Fibroblast of gingiva (primary cell): ENCODE data around the gene SLC6A8.
"Not testable (repeated sequence)": the region's sequence is repeated elsewhere in the genome, so short reads cannot be mapped to it uniquely, and the experiment has no call there.

Experiments used
- DNase-seq: peaks from one replicate; pipeline ENCODE4 v3.0.0-alpha.2; 2011; ENCODE audit warnings: low read depth

SLC6A8 gene

DNA sequence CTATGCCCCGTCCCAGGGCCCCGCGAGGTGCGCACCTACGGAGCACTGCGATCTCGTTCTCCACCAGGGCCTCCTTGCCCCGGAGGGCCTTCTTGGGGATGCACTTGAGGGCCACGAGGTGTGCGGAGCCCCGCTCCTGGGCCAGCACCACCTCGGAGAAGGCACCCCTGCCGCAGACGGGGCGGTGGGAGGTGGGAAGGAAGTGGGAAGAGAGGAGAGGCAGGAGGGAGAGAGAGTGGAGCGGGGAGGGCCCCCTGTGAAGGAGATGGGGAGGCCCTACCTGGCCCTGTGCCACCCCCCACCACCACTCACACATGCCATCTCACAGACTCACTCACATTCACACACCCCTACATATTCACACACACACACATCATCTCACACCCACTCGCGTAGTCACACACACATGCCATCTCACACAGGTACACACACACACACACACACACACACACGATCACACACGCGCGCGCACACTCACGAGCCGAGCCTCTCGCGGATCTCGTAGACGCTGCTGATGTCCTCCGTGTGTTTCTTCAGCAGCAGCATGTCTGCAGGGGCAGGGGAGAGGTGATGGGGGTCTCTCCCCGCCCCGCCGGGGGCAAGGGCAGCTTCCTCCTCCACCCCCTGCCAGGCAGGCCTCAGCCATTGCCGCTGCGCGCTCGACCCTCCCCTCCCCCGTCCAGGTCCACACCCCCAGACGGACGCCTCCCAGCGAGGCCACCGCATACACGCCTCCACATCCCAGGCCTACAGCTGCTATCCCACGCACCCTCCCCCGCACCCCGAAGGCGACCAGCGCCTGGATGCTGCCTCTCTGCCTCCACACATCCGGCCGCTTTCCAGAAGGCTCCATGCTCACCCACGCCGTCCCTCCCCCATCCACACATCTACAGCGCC, 14.9 kb upstream of the SLC6A8 start:
- no peak for DNase-seq

DNA sequence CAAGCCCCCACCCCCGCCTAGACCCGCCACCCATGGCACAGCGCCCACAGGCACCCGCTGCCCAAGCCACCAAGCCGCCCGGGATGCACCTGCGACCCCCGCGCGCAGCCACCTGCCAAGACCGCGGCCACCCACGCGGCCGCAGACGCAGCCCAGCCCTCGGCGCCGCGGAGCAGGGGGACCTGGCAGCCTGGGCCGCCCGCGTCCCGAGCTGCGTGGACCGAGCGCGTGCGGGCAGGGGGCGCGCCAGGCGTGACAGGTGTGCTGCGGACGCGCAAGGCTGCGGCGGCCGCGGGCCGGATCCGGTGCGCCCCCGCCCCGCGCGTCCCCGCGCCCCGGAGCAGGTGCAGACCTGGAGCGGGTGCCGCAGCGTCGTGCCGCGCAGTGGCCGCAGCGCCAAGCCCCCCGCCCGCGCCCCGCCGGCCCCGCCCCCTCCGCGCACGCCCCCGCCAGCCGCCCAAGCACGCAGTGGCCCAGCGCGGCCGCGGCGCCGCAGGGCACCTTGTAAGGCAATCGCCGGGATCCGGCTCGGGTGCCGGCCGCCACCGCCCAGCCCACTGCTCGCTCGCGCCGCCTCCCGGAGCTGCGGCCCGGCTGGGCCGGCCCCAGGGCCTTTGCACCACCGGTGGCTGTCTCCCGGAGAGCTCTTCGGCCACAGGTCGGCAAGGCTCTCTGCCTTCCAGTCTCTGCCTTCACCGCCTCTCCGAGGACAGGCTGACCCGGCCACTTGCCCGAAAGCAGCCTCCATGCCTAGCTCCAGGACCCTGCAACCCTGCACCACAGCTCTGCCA, 14.1 kb upstream of the SLC6A8 start, which contains the start of gene PNCK:
Gene PNCK, minus strand, starts transcription at position 386 of the 791 bp plus-strand sequence. CDS start 737 bp downstream, outside the sequence.
- DNase-seq: no peak

DNA sequence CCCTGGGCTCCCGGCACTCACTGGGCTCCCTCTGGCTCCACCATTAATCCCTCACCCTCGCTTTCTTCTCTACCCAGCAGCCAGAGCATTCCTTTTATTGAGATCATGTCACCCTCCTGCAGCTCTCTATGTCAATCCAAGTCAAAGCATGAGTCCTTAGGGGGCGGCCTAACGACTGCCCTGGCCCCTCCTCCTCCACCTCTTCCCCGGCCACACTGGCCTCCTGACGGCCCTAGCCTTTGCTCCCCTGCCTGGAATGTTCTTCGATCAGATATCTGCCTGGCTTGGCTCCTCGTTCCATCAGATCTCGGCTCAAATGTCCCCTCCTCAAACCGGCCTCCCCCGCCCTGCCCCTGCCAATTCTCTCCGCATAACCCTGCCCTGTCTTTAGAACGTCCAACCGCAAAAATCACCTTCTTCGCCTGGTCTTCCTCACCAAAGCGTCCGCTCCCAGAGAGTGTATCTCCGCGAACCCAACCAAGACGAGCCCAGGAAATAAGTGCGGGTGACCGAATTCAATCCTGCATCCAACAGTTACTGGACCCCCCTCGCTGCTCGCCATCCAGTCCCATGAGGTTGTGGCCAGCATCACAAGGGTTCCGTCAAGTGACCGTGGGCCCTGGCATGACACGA, 13.4 kb upstream of the SLC6A8 start:
- no peak for DNase-seq

DNA sequence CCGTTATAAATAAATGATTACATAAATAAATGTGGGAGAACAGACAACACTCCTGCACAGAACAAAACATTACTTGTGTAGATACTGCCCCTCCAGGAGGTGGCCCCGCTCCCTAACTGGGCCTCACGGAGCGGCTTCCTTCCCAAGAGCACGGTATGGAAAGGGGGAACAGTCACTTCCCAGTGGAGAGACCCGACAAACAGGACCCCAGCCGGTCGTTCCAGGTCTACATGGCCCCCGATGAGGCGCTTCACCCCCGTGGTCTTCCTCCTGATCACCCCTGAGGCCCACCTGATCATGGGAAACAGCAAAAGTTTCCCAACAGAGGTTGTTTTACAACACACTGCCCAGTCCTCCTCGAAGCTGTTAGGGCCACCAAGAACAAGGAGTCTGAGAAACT, 6.6 kb upstream of the SLC6A8 start:
- DNase-seq: no peak

DNA sequence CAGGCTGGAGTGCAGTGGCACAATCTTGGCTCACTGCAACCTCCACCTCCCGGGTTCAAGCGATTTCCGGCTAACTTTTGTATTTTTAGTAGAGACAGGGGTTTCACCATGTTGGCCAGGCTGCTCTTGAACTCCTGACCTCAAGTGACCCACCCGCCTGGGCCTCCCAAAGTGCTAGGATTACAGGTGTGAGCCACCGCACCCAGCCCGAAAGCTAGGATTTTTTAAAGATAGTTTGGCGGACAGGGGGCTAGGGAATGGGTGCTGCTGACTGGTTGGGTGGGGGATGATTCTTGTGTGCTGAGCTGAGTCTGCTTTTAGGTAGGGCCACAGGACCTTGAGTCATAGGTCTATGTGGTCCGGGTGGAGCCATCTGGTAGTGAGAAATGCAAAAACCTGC, 4.2 kb upstream of the SLC6A8 start:
- DNase-seq: not testable (repeated sequence)

DNA sequence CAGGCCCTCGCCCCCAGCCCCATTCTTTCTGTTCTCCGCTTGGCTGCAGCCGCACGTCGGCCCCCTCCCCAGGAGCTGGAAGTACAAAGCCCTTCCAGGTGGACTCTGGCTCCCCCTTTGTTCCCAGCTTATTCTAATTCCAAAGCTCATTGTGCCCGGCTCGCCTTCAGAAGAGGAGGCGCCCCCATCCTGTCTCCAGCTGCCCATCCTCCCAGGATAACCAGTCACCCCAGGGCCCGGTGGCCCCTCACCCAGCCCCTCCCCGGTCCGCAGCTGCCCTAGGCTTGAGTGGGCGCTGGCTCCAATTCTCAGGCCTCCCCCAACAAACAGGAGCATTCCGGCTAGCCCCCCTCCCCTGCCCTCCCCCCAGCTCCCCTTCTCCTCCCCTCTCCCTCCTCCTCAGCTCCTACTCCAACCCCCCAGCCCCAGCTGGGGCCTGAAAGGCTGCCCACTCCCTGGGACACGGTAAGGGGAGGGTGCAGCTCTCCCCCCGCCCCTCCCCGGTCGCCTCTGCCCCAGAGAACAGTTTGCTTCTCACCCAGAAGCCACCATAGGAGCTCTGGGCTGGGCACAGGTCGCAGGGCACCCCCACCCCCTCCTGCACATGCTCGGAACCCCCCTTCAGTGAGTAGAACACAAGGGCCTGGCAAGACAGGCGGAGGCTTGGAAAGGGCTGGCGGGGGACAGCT, 3.1 kb upstream of the SLC6A8 start:
- DNase-seq: no peak

DNA sequence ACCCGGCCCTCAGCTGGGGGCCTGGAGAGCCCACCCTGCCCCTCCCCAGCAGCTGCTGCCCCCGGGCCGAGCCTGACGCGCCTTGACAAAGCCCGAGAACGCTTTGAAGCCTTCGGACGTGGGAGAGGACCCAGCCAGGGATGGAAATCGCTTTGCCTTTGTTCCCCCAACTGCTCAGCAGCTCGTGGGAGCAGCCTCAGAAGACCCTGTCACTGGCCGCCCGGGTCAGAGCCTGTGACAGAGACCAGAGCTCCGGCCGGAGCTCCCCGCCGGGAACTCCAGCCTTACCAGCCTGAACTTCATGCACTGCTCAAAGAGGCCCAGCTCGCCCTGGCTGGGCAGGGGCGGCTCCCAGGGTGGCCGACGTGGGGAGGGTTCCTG, 2.6 kb upstream of the SLC6A8 start:
- DNase-seq: no peak

DNA sequence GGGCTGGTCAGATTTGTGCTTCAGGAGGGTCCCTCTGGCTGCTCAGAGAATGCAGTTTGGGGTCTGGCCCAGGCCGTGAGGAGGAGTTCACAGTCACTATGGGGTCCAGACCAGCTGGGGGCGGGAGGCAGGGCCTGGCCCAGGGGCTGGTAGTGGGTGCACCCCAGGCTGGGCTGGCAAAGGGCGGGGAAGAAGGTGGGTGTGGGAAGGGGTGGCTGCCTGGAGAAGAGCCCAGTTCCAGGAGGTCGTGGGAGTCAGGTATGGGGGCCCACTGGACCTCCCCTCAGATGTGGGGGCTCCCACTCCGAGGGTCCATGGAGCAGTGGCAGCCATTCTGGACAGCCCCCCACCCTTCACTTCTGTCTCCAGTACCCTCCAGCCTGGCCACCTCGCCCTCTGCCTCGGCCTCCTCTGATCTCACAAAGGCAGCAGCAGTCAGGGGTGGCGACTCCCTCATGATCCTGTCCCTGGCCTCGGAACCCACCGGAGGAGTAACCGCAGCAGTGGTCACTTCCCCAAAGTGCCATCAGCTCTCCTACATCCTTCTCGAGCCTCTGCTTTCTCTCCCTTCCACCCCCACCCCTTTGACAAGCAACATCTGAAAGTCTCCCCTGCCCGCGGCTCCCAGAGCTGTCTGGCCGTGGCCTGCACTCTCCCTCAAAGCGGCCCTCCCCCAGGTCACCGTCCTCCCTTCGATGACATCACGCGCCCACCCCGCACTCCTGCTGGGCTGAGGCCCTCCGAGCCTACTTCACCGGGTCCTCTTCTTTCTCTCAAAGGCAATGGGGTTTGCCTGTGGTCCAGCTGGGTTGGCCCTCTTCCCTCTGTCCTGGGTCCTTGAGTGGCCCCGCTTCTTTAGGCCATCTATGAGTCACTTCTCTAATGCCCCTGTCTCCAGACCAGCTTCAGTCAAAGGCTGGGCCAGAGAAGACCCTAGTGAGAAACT, 1.7 kb upstream of the SLC6A8 start:
- DNase-seq: no peak

DNA sequence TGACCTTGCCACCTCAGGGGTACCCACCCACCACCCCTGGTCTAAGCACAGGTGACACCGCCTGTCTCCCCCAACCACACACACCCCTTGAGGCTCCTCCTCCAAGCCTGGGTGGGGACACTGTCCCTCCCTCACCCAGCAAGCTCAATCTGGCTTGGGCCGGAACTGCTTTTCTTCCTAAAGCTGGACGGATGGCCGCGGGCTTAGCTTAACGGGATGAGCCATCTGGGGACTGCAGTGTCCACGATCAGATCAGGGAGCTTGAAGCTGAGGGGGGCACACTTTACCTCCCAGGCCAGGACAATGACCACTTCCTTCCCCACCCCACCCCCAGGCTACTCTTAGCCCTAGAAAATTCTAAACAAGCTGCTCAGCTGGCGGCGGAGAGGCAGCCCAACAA, 1.0 kb upstream of the SLC6A8 start:
- DNase-seq: no peak

DNA sequence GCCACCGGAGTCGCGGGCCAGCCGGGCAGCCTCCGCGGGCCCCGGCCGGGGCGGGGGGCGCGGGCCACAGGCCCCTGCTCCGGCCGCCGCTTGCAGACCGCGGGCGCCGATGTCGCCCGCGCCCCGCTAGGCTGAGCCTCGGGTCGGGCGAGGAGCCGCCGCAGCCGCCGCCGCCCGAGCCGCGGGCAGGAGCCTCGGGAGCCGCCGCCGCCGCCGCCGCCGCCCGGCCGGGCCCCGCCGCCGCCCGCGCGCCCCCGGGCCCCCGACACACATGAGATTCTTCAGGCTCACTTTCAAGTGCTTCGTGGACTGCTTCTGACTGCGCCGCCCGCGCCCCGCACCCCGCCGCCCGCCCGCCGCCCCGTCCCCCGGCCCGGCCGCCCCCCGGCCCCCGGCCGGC, 345 bp downstream of the SLC6A8 start:
- no peak for DNase-seq

DNA sequence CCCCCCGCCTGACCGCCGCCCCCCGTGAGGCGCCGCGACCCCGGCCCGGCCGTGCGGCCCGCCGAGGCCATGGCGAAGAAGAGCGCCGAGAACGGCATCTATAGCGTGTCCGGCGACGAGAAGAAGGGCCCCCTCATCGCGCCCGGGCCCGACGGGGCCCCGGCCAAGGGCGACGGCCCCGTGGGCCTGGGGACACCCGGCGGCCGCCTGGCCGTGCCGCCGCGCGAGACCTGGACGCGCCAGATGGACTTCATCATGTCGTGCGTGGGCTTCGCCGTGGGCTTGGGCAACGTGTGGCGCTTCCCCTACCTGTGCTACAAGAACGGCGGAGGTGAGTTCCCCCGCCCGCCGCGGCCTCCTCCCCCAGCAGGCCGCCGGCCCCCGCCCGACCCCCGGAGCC, 780 bp downstream of the SLC6A8 start:
- DNase-seq: no peak

DNA sequence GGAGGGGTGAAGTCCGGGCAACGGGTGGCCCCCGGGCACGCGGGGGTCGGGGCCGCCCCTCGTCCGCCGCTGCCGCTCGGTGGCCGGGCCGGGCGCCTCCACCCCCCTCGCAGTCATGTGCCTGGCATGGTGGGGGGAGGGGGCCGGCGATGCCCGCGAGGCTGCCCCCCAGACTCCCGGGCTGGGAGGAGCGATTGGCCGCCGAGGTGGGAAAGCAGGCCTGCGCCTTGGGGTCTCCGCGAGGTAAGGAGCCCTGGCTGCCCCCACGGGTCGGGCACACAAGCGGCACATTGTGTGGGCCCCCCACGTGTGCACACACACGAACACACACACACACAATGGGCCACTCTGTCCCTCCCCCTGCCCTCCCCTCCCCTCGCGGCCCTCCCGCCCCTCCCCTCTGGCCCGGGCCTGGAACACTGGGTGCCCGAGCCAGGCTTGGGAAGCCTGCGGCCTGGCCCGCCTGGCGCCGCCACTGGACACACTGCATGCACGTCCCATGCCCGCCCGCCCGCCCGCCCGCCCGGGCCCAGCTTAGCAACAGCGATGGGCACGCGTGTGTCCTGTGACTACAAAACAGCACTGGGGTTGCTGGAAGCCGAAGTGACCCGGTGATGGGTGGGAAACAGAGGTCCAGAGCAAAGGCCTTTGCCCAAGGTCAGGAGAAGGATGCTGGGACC, 1.3 kb downstream of the SLC6A8 start:
- peak; percentile 56 for DNase-seq

DNA sequence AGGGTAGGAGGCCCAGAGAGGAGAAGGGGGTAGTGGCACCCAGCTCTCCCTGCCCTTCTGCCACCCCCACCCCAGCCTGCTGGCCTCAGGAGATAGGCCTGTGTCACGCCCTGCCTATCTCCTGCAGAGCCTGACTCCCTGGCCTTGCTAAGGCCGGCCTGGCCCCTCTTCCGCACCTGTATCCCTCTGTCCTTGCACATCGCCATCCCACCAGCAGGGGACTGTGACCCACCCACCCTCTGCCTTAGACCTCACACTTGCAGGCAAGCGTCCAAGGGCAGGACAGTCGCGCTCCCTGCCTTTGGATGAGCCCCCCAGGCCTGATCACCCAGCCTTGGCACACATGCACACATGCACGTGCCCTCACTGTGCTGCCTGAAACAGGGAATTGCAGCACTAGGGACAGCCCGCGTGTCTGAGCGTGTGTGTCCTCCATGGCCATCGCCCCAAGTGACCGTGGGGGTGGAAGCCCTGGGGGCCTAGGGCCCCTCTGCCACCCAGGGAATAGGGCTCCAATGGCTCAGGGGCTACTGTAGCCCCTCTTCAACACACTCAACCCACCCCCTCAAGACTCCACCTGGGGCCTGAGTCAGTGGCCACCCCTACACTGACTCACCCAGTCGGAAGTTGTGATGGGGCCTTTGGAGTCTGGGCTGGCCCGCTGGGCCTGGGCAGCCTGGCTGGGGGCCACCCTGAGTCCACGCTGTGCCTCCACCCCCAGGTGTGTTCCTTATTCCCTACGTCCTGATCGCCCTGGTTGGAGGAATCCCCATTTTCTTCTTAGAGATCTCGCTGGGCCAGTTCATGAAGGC, 2.1 kb downstream of the SLC6A8 start:
- no peak for DNase-seq

DNA sequence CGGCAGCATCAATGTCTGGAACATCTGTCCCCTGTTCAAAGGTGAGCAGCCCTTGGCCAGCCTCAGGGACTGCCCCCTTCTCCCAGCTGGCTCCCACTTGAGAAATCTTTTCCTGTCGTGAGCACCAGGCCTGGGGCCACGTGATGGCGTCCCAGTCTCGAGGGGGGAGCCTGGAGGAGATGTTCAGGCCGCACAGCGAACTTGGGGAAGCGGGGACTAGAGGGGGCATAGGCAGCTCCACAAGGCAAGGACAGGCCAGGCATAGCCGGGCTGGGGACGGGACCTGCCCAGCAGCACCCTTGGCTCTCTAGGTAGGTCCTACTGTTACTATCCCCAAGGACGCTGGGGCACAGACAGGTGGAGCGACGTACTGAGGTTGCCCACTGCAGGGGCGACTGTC, 2.7 kb downstream of the SLC6A8 start:
- no peak for DNase-seq

DNA sequence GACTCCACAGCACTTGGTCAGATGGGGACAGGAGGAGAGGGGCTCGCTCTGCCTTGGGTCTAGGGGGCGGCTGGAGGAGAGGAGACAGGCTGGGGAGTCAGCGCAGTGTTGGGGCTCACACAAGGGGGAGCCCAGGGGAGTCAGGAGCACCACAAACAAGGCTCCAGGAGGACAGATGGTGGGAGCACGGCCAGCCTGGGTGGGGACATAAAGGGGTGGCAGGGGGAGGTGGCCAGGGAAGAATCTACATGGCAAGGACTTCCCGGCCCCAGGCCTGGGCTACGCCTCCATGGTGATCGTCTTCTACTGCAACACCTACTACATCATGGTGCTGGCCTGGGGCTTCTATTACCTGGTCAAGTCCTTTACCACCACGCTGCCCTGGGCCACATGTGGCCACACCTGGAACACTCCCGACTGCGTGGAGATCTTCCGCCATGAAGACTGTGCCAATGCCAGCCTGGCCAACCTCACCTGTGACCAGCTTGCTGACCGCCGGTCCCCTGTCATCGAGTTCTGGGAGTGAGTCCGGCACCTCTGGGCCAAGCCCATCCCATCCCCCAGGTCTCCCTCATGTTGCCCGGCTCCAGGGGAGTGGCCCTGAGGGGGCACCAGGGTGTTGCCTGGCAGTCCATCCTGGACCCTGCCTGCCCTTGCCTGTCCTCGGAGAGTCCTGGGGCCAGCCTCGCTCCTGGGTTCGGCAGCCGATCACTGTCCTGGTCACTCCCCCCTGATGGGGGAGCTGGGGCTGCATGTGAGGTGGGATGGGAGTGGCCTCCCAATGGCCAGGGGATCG, 3.5 kb downstream of the SLC6A8 start:
- DNase-seq: not testable (repeated sequence)

DNA sequence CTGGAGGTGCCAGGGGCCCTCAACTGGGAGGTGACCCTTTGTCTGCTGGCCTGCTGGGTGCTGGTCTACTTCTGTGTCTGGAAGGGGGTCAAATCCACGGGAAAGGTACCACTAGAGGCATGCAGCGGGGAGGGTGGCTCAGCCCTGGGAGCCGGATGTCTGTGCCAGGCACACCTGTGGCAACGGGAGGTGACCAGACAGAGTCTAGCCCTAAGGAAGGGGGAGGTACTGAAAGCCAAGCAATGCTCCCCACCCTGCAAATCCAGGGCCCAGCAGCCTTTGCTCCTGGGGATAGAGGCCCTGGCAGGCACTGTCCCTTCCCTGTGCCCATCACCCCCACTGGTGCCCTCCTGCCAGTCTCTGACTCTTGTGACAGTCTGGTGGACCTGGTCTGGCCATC, 4.3 kb downstream of the SLC6A8 start:
- DNase-seq: no peak

DNA sequence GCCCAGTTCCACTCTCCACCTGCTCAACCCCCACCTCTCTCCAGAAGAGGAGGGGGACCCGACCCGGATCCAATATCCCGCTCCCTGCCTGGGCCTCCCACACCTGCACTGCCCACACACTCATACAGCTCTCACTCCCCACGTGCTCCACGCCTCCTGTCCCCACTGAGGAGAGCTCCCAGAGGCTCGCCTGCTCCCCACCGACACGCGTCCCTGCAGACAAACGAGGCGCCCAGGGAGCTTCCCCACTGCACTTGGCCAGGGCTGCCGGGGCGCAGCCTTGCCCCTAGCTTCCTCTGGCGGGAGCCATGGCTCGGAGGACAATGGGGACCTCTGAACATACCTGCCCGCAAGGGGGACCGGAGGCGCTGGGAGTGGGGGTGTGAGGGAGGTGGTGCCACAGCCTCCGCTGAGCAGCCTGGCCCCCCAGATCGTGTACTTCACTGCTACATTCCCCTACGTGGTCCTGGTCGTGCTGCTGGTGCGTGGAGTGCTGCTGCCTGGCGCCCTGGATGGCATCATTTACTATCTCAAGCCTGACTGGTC, 5.0 kb downstream of the SLC6A8 start:
- DNase-seq: no peak
